ENCODE measurements around the gene UBE2E2. TPM values are rescaled to one million over a fixed set of nuclear protein-coding genes. Genes with fewer than 3 reads are reported as not detected.

Gene UBE2E2
- total RNA-seq, 1 experiment from 2014 or later: 54.9 TPM

- TF ChIP-seq, protein P1, sequence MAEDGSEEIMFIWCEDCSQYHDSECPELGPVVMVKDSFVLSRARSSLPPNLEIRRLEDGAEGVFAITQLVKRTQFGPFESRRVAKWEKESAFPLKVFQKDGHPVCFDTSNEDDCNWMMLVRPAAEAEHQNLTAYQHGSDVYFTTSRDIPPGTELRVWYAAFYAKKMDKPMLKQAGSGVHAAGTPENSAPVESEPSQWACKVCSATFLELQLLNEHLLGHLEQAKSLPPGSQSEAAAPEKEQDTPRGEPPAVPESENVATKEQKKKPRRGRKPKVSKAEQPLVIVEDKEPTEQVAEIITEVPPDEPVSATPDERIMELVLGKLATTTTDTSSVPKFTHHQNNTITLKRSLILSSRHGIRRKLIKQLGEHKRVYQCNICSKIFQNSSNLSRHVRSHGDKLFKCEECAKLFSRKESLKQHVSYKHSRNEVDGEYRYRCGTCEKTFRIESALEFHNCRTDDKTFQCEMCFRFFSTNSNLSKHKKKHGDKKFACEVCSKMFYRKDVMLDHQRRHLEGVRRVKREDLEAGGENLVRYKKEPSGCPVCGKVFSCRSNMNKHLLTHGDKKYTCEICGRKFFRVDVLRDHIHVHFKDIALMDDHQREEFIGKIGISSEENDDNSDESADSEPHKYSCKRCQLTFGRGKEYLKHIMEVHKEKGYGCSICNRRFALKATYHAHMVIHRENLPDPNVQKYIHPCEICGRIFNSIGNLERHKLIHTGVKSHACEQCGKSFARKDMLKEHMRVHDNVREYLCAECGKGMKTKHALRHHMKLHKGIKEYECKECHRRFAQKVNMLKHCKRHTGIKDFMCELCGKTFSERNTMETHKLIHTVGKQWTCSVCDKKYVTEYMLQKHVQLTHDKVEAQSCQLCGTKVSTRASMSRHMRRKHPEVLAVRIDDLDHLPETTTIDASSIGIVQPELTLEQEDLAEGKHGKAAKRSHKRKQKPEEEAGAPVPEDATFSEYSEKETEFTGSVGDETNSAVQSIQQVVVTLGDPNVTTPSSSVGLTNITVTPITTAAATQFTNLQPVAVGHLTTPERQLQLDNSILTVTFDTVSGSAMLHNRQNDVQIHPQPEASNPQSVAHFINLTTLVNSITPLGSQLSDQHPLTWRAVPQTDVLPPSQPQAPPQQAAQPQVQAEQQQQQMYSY (CRISPR knock-in tag; IDR thresholded peaks at IDR 0.05): no peak
- TF ChIP-seq ETV6 (CRISPR knock-in tag; IDR thresholded peaks at IDR 0.05) (no peak), CBFB (CRISPR knock-in tag; IDR thresholded peaks at IDR 0.05; ENCODE audit: low read depth) (no peak)
Measured at GRCh38 chr3:23199649-23200048, 3.5 kb upstream of the UBE2E2 start (continued).

DNA sequence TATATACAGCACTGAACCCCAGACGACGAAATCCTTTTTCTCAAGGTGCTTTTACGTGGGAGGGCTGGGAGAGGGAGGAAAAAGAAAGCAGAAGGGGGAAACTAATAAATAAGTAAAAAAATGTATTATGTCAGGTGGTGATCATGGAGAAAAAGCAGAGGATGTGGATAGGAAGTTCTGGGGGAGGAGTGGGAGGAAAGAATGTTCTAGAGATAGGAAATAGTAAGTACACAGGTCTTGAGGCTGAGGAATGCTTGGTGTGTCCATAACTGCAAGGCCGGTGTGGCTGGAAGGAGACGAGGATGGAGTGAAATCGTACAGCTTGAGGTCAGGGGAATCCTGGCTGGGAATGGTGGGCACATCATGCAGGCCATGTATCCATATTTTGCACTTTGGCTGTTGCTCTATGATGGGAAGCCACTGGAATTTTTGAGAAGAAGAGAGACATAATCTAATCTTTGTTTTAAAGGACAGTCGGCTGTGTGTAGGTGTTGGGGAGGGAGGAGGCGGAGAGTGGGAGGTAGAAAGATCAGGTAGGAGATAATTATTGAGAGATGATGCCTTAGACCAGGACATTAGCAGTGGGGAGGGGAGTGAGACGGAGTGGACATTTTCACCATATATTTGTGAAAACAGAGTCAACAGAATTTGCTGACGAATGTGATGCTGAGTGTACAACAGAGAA is 1.8 kb upstream of the UBE2E2 start:
- DNase-seq (ENCODE audit: low spot score) (no peak), ATAC-seq (no peak)
- no peak for TF ChIP-seq IRF2 (CRISPR knock-in tag; IDR thresholded peaks at IDR 0.05; ENCODE audit: borderline replicate concordance, low read depth)
- TF ChIP-seq JAZF1 (CRISPR knock-in tag; IDR thresholded peaks at IDR 0.05): no peak
- TF ChIP-seq TCF7 (CRISPR knock-in tag; IDR thresholded peaks at IDR 0.05; ENCODE audit: low read depth): no peak
- no peak for TF ChIP-seq NFE2L1 (CRISPR knock-in tag; IDR thresholded peaks at IDR 0.05)
- no peak for TF ChIP-seq TEAD4 (CRISPR knock-in tag; IDR thresholded peaks at IDR 0.05)
- TF ChIP-seq MYBL2 (CRISPR knock-in tag; IDR thresholded peaks at IDR 0.05): no peak
- no peak for TF ChIP-seq ZNF423 (CRISPR knock-in tag; IDR thresholded peaks at IDR 0.05)
- peak overlapping the region; percentile 80 for H3K4me3 Mint-ChIP-seq
- no peaks in the 10 kb centered on the region for H3K9me3 Mint-ChIP-seq
- no peak overlapping the region for H3K27ac Mint-ChIP-seq
- ChIA-PET POLR2A (no interaction called here), CTCF (no interaction called here)
- peaks cover 26% of the 10 kb centered on the region for H3K27me3 Mint-ChIP-seq (ENCODE audit: low read depth)
- no peaks in the 10 kb centered on the region for H3K36me3 Mint-ChIP-seq
- H3K4me1 Mint-ChIP-seq: peaks cover 20% of the 10 kb centered on the region

DNA sequence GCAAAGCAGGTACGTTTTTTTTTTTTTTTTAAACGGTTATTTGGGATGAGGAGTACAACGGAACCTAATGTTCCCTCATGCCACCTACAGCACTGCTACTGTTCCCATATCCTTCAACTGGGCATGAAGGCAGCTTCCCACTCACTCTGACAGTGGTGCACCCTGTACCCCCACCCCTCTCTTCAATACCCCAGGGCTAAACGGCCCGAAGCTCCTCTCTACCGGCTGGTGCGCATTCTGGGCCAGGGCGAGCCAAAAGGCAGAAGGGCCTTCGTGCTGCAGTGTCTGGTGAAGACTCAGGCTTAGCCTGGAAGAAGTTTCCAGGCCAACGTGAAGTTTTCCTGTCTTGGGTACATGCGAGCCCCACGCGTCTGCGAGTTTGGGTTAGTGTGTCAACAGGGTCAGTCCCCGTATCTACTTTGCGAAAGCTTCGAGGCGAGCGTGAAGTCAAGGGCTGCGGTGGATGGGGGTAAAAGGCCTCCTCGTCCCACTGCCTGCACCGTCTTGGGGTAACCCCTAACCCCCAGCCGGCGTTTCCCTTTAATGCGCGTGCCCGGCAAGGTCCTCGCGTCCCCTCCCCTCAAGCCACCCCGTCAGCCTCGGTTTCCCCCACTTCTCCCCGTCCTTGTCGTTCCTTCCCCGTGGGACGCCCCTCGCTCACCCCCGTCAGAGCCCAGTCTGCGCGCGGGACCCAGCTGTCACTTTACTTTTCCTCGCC is 765 bp upstream of the UBE2E2 start:
- no peaks in the 10 kb centered on the region for H3K36me3 Mint-ChIP-seq
- H3K9me3 Mint-ChIP-seq: no peaks in the 10 kb centered on the region
- peaks cover 26% of the 10 kb centered on the region for H3K27me3 Mint-ChIP-seq (ENCODE audit: low read depth)
- ChIA-PET CTCF (interaction anchor here (0.7 kb wide), 1 partner anchor 23 kb away, joined by 3 read pairs; no protein-coding TSS in a partner anchor), POLR2A (interaction anchor here (0.8 to 1.6 kb wide), 5 partner anchors 55 to 715 kb away, joined by 3 to 6 read pairs (median 4); partner anchors contain the start of genes NKIRAS1 and RPL15)
- no peak overlapping the region for H3K27ac Mint-ChIP-seq
- H3K4me1 Mint-ChIP-seq: peaks cover 30% of the 10 kb centered on the region
- ATAC-seq (peak; percentile 55), DNase-seq (ENCODE audit: low spot score) (peak; percentile 62)
- TF ChIP-seq ZNF416 (CRISPR knock-in tag; IDR thresholded peaks at IDR 0.05) (no peak), NR3C1 (CRISPR knock-in tag; conservative IDR thresholded peaks at IDR 0.05; ENCODE audit: low read depth) (no peak)
- H3K4me3 Mint-ChIP-seq: peak overlapping the region; percentile 80

DNA sequence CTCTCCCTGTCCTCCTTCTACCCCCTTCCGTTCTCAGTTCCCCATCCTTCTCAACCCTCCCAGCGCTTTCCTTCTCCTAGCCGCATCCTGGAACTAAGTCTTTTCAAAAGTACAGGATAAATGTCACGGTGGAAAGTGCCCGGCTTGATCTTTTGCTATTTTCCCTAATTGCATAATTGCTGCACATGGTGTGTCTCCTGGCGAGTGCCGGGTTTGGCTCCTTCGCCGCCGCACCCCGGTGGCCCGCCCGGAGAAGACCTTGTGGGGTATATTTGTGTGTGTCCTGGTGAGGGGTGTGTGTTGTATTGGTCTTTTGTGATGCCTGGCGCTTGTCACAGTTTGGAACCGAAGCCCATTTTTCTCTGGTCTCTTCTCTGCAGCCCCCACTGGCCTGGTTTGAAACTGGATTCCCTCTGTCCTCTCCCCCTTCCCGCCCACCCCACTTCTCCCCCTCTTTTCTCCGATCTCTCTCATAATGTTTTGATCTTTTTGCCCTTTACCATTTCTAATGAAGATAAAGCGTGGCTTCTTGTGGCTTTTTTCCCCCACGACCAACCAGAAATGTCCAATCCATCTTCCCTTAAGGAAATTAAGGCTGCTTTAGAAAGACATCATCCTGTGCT is 692 bp downstream of the UBE2E2 start:
- CTCF ChIA-PET: no interaction called here
- H3K27ac Mint-ChIP-seq: peak overlapping the region; percentile 96
- H3K4me1 Mint-ChIP-seq: peaks cover 42% of the 10 kb centered on the region
- peak; percentile 2; the same call in 1 of the 2 replicates for ATAC-seq
- peaks cover 26% of the 10 kb centered on the region for H3K27me3 Mint-ChIP-seq (ENCODE audit: low read depth)
- H3K9me3 Mint-ChIP-seq: no peaks in the 10 kb centered on the region
- H3K4me3 Mint-ChIP-seq: peak overlapping the region; percentile 91
- POLR2A ChIA-PET: interaction anchor here (0.8 to 1.2 kb wide), 2 partner anchors 53 to 224 kb away, joined by 3 to 4 read pairs; no protein-coding TSS in a partner anchor
- TF ChIP-seq ELF4 (CRISPR knock-in tag; IDR thresholded peaks at IDR 0.05; ENCODE audit: low read depth): no peak
- TF ChIP-seq, protein P2, sequence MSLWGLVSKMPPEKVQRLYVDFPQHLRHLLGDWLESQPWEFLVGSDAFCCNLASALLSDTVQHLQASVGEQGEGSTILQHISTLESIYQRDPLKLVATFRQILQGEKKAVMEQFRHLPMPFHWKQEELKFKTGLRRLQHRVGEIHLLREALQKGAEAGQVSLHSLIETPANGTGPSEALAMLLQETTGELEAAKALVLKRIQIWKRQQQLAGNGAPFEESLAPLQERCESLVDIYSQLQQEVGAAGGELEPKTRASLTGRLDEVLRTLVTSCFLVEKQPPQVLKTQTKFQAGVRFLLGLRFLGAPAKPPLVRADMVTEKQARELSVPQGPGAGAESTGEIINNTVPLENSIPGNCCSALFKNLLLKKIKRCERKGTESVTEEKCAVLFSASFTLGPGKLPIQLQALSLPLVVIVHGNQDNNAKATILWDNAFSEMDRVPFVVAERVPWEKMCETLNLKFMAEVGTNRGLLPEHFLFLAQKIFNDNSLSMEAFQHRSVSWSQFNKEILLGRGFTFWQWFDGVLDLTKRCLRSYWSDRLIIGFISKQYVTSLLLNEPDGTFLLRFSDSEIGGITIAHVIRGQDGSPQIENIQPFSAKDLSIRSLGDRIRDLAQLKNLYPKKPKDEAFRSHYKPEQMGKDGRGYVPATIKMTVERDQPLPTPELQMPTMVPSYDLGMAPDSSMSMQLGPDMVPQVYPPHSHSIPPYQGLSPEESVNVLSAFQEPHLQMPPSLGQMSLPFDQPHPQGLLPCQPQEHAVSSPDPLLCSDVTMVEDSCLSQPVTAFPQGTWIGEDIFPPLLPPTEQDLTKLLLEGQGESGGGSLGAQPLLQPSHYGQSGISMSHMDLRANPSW (CRISPR knock-in tag; conservative IDR thresholded peaks at IDR 0.05; ENCODE audit: low read depth): no peak
- TF ChIP-seq ZNF219 (CRISPR knock-in tag; IDR thresholded peaks at IDR 0.05; ENCODE audit: borderline replicate concordance): no peak
- no peak for TF ChIP-seq ZNF121 (CRISPR knock-in tag; IDR thresholded peaks at IDR 0.05)
- no peak for TF ChIP-seq JUN (CRISPR knock-in tag; IDR thresholded peaks at IDR 0.05)
- TF ChIP-seq USF2 (CRISPR knock-in tag; IDR thresholded peaks at IDR 0.05): no peak
- TF ChIP-seq, protein P3, sequence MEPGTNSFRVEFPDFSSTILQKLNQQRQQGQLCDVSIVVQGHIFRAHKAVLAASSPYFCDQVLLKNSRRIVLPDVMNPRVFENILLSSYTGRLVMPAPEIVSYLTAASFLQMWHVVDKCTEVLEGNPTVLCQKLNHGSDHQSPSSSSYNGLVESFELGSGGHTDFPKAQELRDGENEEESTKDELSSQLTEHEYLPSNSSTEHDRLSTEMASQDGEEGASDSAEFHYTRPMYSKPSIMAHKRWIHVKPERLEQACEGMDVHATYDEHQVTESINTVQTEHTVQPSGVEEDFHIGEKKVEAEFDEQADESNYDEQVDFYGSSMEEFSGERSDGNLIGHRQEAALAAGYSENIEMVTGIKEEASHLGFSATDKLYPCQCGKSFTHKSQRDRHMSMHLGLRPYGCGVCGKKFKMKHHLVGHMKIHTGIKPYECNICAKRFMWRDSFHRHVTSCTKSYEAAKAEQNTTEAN (CRISPR knock-in tag; IDR thresholded peaks at IDR 0.05): no peak
- no peak for TF ChIP-seq ZNF138 (CRISPR knock-in tag; conservative IDR thresholded peaks at IDR 0.05)
- TF ChIP-seq ZNF396 (CRISPR knock-in tag; IDR thresholded peaks at IDR 0.05; ENCODE audit: borderline replicate concordance): no peak
- peak; percentile 31 for DNase-seq (ENCODE audit: low spot score)
- H3K36me3 Mint-ChIP-seq: no peaks in the 10 kb centered on the region

Data from WTC11 (cell line).